Tibial nerve (tissue), 4 donors: ENCODE results near the gene CHRNA9. TPM values are rescaled to one million over a fixed set of nuclear protein-coding genes. Genes with fewer than 3 reads are reported as not detected.

Source experiments
- DNase-seq, 2 donors: peaks; one replicate each; pipeline ENCODE4 v3.0.0-alpha.2; 2019; ENCODE audit warnings: low spot score in 2 of 2
- H3K27ac ChIP-seq, 4 donors: fragments of 200-600 bp; sonication (generic) in 3 of 4; one replicate each; pipeline ENCODE4 v1.5.1; 2017 to 2019; ENCODE audit warnings: mild to moderate bottlenecking in 1 of 4
- H3K27me3 ChIP-seq, 2 donors: fragments of 200-600 bp; sonication (generic) in 1 of 2; one replicate each; pipeline versions ENCODE4 v1.5.1 to v1.6.0; 2017 to 2019
- H3K36me3 ChIP-seq, 3 donors: fragments of 200-600 bp; sonication (generic); one replicate each; pipeline ENCODE4 v1.5.1; 2018 to 2019
- H3K4me1 ChIP-seq, 4 donors: fragments of 200-600 bp; sonication (generic) in 3 of 4; one replicate each; pipeline ENCODE4 v1.5.1; 2017 to 2019
- H3K4me3 ChIP-seq, 4 donors: fragments of 200-600 bp; sonication (generic) in 3 of 4; one replicate each; pipeline ENCODE4 v1.5.1; 2017 to 2019; ENCODE audit warnings: mild to moderate bottlenecking in 1 of 4, moderate library complexity in 1 of 4
- H3K9me3 ChIP-seq, 4 donors: fragments of 200-600 bp; sonication (generic) in 3 of 4; one replicate each; pipeline ENCODE4 v1.5.1; 2017 to 2019
- EP300 ChIP-seq, 2 donors: sonication (generic); formaldehyde crosslinking; IDR thresholded peaks; one replicate each; pipeline ENCODE4 v1.6.1; 2017; ENCODE audit warnings: antibody characterized with exemption in 2 of 2, mild to moderate bottlenecking in 1 of 2
- POLR2A ChIP-seq, 2 donors: fragments of 450-650 bp; IDR thresholded peaks; one replicate each; pipeline ENCODE4 v1.6.1; 2017; ENCODE audit warnings: antibody characterized with exemption in 2 of 2, mild to moderate bottlenecking in 2 of 2, moderate library complexity in 2 of 2
- WGBS, 2 donors: methylation state at CpG; one replicate each; pipeline ENCODE4 v1.1.5; 2018; 5-methylcytosine and 5-hydroxymethylcytosine counted together
- total RNA-seq, 4 donors: library from RNA; depleted of rRNA; stranded (reverse); fragments of >200 nt; gene quantifications; one replicate each; pipeline ENCODE4 v1.1.0, GENCODE V29; 2016
- TF ChIP-seq, protein P1 (sequence below), 5 experiments: fragments of 200-600 bp in 3 of 5; fragments of 450-650 bp in 2 of 5; sonication (generic) in 3 of 5; IDR thresholded peaks; one replicate each; pipeline ENCODE4 v1.5.1; 2016 to 2019; ENCODE audit warnings: antibody characterized with exemption in 5 of 5, mild to moderate bottlenecking in 3 of 5, moderate library complexity in 2 of 5

Gene CHRNA9
- total RNA-seq, 4 donors from 2014 or later: not detected

DNA sequence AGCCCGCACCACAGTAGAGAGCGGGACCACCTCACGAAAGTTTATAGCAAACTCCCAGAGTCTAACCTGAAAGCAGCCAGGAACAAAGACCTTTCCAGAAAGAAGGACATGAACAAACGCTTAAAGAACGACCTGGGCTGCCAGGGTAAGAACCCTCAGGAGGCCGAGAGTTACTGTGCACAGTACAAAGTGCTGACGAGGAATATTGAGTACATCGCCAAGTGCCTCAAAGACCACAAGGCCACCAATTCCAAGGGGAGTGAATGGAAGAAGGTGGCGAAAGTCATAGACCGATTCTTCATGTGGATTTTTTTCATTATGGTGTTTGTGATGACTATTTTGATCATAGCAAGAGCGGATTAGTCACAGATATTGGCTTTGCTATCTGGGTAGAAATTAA is 19.0 kb downstream of the CHRNA9 start:
- Histone ChIP-seq H3K4me3 (no peak overlapping the region), H3K9me3 (peaks cover 0 to 4% (median 0%) of the 10 kb centered on the region in 4 donors), H3K27me3 (no peaks in the 10 kb centered on the region), H3K4me1 (no peaks in the 10 kb centered on the region), H3K27ac (no peak overlapping the region), H3K36me3 (no peaks in the 10 kb centered on the region)
- no peak for DNase-seq
- 92 to 93% methylated on average over 11 of the region's 11 CpGs for WGBS, 2 donors
- TF ChIP-seq POLR2A (IDR thresholded peaks at IDR 0.05): no peak
- TF ChIP-seq, protein P1, sequence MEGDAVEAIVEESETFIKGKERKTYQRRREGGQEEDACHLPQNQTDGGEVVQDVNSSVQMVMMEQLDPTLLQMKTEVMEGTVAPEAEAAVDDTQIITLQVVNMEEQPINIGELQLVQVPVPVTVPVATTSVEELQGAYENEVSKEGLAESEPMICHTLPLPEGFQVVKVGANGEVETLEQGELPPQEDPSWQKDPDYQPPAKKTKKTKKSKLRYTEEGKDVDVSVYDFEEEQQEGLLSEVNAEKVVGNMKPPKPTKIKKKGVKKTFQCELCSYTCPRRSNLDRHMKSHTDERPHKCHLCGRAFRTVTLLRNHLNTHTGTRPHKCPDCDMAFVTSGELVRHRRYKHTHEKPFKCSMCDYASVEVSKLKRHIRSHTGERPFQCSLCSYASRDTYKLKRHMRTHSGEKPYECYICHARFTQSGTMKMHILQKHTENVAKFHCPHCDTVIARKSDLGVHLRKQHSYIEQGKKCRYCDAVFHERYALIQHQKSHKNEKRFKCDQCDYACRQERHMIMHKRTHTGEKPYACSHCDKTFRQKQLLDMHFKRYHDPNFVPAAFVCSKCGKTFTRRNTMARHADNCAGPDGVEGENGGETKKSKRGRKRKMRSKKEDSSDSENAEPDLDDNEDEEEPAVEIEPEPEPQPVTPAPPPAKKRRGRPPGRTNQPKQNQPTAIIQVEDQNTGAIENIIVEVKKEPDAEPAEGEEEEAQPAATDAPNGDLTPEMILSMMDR (IDR thresholded peaks at IDR 0.05): no peak
- no peak for TF ChIP-seq EP300 (IDR thresholded peaks at IDR 0.05)

DNA sequence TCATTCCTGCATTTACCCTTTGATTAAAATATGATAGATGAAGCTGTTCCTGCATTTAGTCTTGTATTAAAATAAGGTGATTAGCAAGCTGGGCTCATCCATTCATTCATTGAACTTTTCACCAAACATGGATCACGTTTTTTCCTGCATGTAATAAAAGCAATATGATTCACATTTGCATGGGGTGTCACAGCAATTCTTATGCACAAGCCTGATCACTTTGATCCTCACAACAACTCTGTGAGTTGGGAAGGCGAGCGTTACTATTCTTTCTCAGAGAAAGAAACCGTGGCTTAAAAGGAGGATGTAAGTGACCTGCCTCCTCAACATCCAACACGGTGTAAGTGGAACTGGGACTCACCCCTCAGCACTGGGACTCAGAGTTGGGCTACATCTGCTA is 20.0 kb downstream of the CHRNA9 start:
- Histone ChIP-seq H3K4me1 (no peaks in the 10 kb centered on the region), H3K36me3 (no peaks in the 10 kb centered on the region), H3K27ac (no peak overlapping the region), H3K9me3 (peaks cover 0 to 7% (median 0%) of the 10 kb centered on the region in 4 donors), H3K4me3 (no peak overlapping the region), H3K27me3 (no peaks in the 10 kb centered on the region)
- WGBS, 2 donors: 73 to 78% methylated on average over 5 of the region's 5 CpGs
- no peak for DNase-seq
- TF ChIP-seq POLR2A (IDR thresholded peaks at IDR 0.05): no peak
- TF ChIP-seq, protein P1 (IDR thresholded peaks at IDR 0.05): no peak
- TF ChIP-seq EP300 (IDR thresholded peaks at IDR 0.05): no peak

DNA sequence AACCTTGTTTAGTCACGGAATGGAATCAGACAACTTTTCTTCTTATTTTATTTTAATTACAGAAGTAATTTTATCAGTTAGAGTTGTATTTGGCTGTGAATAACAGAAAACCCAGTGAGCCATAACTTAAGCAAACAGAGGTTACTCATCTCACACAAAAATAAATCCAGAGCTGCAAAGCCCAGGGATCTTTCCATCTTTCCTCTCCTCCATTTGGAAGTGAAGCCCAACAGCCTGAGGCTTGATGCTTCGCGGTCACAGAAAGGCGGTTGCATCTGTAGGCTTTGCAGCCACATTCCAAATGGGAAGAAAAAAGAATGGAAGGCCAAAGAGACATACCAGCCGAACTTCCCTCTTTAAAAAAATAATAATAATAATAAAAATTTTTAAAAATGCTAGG is 22.6 kb downstream of the CHRNA9 start:
- WGBS, 2 donors: 88 to 89% methylated on average over 5 of the region's 5 CpGs
- DNase-seq: no peak
- Histone ChIP-seq H3K4me3 (no peak overlapping the region), H3K36me3 (no peaks in the 10 kb centered on the region), H3K27me3 (no peaks in the 10 kb centered on the region), H3K4me1 (no peaks in the 10 kb centered on the region), H3K9me3 (peaks cover 0 to 31% (median 1%) of the 10 kb centered on the region in 4 donors), H3K27ac (no peak overlapping the region)
- TF ChIP-seq POLR2A (IDR thresholded peaks at IDR 0.05) (no peak), EP300 (IDR thresholded peaks at IDR 0.05) (no peak)
- TF ChIP-seq, protein P1 (IDR thresholded peaks at IDR 0.05): no peak

DNA sequence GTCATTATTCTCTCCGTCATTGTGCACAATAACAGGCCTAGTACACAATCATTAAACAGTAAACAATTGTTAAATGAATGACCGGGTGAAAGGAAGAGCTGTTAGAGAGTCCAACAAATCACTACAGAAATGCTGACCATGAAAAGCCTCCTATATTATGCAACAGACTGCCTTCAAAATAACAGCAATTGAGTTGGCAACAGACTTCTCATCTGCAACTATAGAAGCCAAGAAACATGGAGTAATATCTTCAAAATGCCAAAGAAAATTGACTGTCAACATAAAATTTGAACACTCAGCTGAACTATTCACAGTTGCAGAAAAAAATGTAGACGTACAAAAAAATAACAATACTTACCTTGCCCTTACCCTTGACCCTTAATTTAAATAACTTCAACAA is 26.2 kb downstream of the CHRNA9 start:
- H3K9me3 ChIP-seq: peaks cover 0 to 33% (median 1%) of the 10 kb centered on the region in 4 donors
- 78 to 79% methylated on average over 3 of the region's 3 CpGs for WGBS, 2 donors

DNA sequence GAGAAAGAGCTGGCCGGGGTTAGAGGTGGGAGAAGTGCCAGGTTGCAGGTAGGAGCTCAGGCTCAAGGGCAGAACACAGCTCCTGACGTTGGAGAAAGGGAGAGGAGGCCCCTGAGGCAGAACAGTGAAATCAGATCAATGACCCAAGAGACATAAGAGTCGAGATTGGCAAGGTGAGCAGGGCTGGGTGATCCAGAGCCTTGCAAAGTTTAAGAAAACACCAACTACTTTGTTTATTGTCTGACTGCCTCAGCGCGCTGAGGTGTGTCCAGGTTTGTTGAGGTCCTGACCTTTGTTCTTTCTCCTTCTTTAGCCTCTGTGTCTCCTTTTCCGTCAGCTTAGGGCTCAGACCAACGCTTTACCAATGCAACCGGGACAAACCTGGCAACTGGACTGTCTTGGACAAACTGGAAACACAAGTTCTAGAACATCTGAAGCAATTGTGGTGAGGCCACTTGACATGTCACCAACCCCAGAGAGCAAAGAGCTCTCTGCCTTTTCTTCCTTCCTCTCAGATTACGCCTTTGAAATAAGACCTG is 28.3 kb downstream of the CHRNA9 start:
- Histone ChIP-seq H3K9me3 (peaks cover 0 to 29% (median 1%) of the 10 kb centered on the region in 4 donors), H3K27me3 (no peaks in the 10 kb centered on the region), H3K4me3 (no peak overlapping the region), H3K4me1 (no peaks in the 10 kb centered on the region), H3K27ac (no peak overlapping the region), H3K36me3 (no peaks in the 10 kb centered on the region)
- 80 to 82% methylated on average over 9 of the region's 9 CpGs for WGBS, 2 donors
- DNase-seq: no peak
- TF ChIP-seq POLR2A (IDR thresholded peaks at IDR 0.05): no peak
- TF ChIP-seq, protein P1 (IDR thresholded peaks at IDR 0.05): no peak
- no peak for TF ChIP-seq EP300 (IDR thresholded peaks at IDR 0.05)

More for the DNA sequence above, 26.2 kb downstream of the CHRNA9 start:
- TF ChIP-seq, protein P1 (IDR thresholded peaks at IDR 0.05): no peak
- no peaks in the 10 kb centered on the region for H3K4me1 ChIP-seq
- no peak for DNase-seq
- no peaks in the 10 kb centered on the region for H3K27me3 ChIP-seq
- no peak overlapping the region for H3K4me3 ChIP-seq
- H3K27ac ChIP-seq: no peak overlapping the region
- H3K36me3 ChIP-seq: no peaks in the 10 kb centered on the region
